GM19043 (cell line): Measurements from ENCODE around the gene HEPHL1.

Experiments used
- ATAC-seq: cut with Tn5 transposase; IDR thresholded peaks from one replicate; pipeline ENCODE4 v1.9.1; 2021; ENCODE audit warnings: low read depth; ENCODE audit not compliant: unreplicated experiment

HEPHL1 gene

GRCh38 chr11:94023856-94024255 is 2.7 kb downstream of the HEPHL1 start:
- no peak for ATAC-seq

GRCh38 chr11:94024547-94024946 is 3.4 kb downstream of the HEPHL1 start:
- no peak for ATAC-seq

GRCh38 chr11:94025690-94026394 is 4.7 kb downstream of the HEPHL1 start:
- no peak for ATAC-seq

- no peak for ATAC-seq
Observed at GRCh38 chr11:94027210-94027609, 6.1 kb downstream of the HEPHL1 start.

- no peak for ATAC-seq
Observed at GRCh38 chr11:94028436-94028835, 7.3 kb downstream of the HEPHL1 start.

GRCh38 chr11:94030059-94030458 is 8.9 kb downstream of the HEPHL1 start:
- ATAC-seq: no peak

- no peak for ATAC-seq
Observed at GRCh38 chr11:94031625-94032024, 10.5 kb downstream of the HEPHL1 start.

GRCh38 chr11:94032066-94032465 is 10.9 kb downstream of the HEPHL1 start:
- ATAC-seq: no peak

- ATAC-seq: no peak
Observed at GRCh38 chr11:94032725-94033124, 11.6 kb downstream of the HEPHL1 start.

- no peak for ATAC-seq
Observed at GRCh38 chr11:94034207-94034606, 13.1 kb downstream of the HEPHL1 start.

- ATAC-seq: no peak
Observed at GRCh38 chr11:94036096-94036495, 14.9 kb downstream of the HEPHL1 start.

- ATAC-seq: no peak
Observed at GRCh38 chr11:94043241-94043640, 22.1 kb downstream of the HEPHL1 start.

GRCh38 chr11:94046796-94047195 is 25.6 kb downstream of the HEPHL1 start:
- no peak for ATAC-seq

GRCh38 chr11:94048032-94048709 is 27.0 kb downstream of the HEPHL1 start:
- ATAC-seq: no peak

GRCh38 chr11:94049351-94049750 is 28.2 kb downstream of the HEPHL1 start:
- no peak for ATAC-seq

GRCh38 chr11:94058630-94059029 is 37.5 kb downstream of the HEPHL1 start:
- ATAC-seq: no peak

- no peak for ATAC-seq
Observed at GRCh38 chr11:94059065-94059464, 37.9 kb downstream of the HEPHL1 start.

GRCh38 chr11:94060401-94060800 is 39.2 kb downstream of the HEPHL1 start:
- ATAC-seq: no peak

GRCh38 chr11:94062360-94062759 is 41.2 kb downstream of the HEPHL1 start:
- no peak for ATAC-seq

- no peak for ATAC-seq
Observed at GRCh38 chr11:94066901-94067429, 45.8 kb downstream of the HEPHL1 start.

- ATAC-seq: no peak
Observed at GRCh38 chr11:94068764-94069163, 47.6 kb downstream of the HEPHL1 start.
